ENCODE results near the gene NEK10.
"Not testable (repeated sequence)": the region's sequence is repeated elsewhere in the genome, so short reads cannot be mapped to it uniquely, and the experiment has no call there.

The NEK10 gene

DNA sequence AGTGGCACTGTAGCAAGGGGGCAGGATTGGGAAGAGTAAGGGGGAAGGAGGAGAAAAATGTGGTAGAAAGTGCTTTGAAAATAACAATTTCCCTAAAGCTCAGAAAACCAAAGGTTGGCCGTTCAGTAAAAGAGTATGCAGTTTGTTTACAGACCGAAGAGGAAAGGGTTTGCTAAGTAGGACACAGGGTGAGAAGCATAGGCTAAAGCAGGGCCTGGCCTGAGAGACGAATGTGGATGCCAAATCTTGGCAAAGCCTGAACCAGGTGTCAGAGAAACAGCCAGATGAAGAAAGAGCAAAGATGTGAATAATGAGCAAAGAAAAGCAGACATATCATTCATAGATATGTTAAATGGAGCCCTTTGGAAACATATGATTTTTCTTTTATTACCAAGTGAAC lies 17.1 kb downstream of the NEK10 start:
- no peak for DNase-seq (ENCODE audit: low read depth)

DNA sequence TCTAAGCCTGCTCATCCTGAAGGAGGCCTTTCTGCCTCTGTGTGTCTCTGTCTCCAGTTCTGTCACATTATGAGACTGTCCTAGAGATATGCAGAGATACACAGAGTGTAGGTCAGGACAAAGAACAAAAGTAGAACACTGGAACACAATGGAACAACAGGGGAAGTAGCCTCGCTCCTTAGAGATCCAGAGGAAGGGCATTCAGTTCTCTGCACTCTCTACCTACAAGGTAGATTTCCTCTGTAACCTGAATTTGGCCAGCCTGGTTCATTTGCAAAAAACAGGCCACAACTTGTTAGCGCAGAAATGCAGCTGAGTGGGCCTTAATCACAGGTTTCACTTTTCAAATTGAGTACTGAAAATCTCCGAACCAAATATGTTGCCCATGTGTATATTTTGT lies 19.4 kb downstream of the NEK10 start:
- DNase-seq (ENCODE audit: low read depth) = no peak

DNA sequence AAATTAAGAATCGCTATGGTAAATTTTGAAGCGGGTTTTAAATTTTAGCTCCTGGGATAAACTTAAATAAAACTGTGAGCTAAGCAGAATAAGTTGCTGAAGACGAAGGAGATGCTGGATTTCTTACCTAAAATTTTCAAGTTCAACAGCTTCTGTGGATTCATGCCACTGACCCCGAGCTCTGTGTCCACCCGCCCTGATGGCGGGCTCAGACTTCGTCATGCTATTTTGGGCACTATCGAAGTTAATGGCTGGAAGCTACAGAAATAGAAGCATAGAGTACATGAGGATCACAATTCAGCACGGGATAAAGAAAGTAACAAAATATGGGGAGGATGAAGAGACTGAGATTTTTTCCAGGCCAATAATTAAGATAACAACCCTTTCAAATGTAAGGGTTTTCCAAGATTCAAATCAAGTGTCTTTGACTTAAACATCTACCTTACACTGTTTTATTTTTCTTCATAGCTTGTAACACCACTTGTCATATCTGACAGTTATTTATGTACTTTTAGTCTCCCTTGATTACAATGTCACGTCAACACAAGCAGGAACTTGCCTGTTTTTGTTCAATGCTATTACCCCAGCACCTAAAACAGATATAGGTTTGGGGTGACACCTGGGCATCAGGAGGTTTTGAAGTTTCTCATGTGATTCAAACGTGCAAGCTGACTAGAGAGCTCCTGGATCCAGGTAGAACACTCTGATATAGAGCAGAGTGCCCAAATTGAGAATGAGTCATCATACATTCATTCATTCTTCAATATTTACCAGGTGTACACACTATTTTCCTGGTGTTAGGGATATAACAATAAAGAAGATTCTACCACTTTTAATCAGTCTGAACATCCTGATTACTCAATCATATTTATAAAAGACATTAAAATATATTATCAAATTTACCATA lies 23.0 kb downstream of the NEK10 start:
- no peak for DNase-seq (ENCODE audit: low read depth)

DNA sequence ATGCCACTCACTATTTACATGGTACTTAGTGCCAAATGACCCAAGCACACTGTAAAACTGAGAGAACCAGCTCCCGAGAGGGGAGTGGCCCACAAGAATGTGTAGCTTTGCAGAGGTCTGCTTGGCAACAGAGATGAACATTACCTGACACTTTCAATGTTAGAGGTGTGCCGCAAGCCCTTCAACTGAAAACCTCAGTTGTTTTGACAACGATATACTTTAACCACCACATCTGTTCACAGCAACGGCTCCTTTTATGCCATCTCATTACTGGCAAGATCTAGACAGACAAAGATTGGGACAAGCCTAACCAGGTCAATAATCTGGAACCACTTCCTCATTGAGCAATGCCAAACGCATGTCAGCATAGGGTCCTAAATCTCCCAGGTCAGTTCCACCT lies 23.7 kb downstream of the NEK10 start:
- no peak for DNase-seq (ENCODE audit: low read depth)

DNA sequence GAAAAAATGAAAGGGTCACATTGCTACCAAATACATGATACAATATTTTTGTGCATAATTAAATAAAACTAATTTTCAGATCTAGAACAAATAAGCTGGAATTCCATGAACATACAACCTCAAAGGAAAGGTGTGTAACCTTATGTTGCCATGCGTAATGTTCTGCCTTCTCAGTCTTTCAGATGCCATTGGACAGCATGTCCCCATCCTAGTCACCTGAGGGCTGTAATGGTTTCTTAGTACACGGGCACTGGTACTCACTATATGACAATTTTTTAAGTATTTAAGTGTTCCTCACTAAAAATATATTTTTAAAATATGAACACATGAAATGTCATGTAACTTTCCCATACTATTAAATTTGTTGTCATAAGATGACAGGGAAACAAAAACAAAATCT lies 24.1 kb downstream of the NEK10 start:
- DNase-seq (ENCODE audit: low read depth) = no peak

DNA sequence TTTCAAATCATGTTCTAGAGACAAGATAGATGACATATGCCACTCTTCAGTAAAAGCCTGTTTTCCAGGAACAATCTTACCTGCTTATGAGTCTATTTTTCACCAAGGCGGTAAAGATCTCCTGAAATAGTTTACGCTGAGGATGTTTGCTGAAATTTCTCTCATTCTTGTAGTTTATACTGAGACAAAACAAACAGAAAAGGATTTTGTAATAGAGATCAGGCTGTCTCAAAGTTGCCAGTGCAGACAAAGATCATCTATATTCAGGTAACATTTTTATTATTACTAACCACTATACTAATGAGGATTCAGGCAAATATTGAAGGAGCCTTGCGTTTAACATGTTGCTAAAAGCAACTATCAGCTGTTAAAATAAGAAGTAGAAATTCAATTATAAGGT lies 25.0 kb downstream of the NEK10 start:
- no peak for DNase-seq (ENCODE audit: low read depth)

DNA sequence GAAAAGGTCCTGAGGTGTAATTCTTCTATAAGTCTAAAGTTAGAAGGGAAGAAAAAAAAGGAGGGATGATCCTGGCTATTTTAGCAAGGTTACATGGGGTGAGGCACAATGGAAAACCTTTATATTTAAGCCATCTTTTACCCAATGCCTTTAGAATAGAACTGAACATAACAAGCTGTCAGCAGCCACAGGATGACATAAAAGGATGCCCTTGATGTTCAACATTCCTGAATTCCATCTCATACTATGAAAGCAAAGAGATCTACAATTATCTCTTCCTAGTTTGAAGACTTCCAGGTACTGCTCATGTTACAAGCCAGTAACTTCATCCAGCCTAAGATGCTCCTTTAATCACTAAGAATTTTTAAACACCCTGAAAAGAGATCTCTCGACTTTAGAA lies 26.9 kb downstream of the NEK10 start:
- DNase-seq (ENCODE audit: low read depth) = peak; percentile 11

DNA sequence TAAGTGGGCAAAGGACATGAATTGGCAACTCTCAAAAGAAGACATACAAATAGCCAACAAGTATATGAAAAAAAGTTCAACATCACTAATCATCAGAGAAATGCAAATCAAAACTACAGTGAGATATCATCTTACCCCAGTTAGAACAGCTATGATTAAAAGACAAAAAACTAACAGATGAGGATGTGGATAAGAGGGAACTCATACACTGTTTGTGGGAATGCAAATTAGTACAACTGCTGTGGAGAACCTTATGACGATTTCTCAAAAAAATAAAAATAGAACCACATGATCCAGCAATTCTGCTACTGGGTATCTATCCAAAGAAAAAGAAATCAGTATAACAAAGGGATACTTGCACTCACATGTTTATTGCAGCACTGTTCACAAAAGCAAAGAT lies 28.6 kb downstream of the NEK10 start:
- no peak for DNase-seq (ENCODE audit: low read depth)

DNA sequence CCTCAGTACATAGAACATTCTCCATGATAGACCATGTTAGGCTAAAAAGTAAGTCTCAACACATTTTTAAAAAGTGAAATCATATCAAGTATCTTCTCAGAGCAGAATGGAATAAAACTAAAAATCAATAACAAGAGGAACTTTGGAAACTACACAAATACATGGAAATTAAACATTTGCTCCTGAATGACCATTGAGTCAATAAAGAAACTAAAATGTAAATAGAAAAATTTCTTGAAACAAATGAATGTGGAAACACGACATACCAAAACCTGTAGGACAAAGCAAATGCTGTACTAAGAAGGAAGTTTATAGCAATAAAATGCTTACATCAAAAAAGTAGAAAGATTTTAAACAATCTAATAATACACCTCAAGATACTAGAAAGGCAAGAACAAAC lies 33.6 kb downstream of the NEK10 start:
- no peak for DNase-seq (ENCODE audit: low read depth)

DNA sequence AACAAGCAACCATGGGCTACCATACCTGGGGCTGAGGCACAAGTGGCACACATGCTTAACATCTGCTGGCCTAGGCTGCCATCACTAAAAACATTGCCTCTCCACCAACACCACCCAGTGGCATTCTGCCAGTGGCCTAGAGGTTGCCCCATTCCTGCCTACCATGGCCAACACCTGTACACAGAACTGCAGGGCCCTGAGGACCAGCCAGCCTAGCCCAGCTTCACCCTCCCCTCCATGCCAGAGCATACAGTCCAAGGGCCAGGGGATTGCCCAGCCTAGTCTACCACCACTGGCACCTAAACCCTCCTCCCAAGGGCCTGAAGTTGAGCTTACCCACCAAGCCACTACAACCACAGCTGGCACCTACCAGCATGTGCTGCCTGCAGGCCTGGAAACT lies 35.3 kb downstream of the NEK10 start:
- DNase-seq (ENCODE audit: low read depth) = no peak

DNA sequence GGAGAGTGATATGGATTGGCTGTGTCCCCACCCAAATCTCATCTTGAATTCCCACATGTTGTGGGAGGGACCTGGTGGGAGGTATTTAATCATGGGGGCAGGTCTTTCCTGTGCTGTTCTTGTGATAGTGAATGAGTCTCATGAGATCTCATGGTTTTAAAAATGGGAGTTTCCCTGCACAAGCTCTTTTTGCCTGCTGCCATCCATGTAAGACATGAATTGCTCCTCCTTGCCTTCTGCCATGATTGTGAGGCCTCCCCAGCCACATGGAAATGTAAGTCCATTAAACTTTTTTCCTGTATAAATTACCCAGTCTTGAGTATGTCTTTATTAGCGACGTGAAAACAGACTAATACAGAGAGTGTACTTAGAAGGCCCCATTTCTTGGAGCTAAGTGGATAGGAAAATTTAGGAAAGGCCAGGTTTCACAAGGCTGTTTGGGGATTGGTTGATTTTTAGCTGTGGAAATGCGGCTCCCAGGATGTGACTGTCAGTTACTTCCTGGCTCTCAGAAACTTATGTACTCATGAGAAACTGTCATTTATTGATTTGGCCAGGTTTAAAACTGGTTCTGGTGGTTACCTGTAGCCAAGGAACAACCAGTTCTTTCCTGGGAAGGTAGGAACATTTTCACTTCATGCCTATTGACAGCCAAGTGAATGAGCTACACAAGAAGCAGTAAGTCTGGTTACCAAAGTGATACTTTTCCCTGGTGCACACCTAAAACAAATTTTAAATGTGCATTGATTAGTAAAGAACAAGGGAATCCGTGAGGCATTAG lies 40.0 kb downstream of the NEK10 start:
- not testable (repeated sequence) for DNase-seq (ENCODE audit: low read depth)

DNA sequence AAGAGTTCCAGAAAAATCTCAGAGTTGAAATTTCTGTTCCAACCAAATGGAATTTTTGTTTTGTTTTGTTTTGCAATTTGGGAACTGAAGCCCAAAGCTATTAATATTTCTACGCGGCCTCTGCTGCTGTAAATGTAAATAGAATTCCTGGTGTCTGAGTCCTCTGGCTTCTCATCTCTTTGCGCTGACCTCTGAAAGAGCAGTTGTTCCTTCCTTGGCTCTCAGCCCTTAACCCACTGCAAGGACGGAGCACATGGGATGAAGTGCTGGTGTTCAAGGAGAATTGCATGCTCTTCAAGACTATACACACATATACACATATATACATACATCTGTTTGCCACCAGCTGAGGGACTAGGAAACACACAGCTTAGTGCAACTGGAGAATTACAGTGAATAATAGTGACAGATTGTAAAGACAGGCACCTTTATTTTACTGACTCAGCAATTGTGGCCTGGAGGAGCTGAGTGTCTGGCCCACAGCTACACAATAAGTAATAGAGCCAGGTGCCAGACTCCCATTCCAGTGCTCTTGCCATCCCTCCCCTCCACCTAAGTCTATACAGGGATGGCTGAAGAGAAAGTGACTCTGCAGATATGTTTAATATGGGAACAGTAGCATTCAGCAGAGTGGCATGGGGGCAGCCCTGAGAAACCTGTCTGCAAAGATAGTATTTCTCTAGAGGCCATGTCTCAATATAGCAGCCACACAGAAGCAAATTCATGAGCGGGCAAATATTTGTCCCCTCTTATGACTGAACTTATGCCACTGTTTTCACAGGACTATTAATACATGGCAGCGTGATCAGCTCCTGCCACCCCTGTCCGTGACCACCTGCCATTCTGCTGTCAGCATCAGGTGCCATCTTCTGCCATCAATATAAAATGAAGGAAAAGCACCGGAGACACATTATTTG lies 42.3 kb downstream of the NEK10 start:
- peak; percentile 91 for DNase-seq (ENCODE audit: low read depth)

DNA sequence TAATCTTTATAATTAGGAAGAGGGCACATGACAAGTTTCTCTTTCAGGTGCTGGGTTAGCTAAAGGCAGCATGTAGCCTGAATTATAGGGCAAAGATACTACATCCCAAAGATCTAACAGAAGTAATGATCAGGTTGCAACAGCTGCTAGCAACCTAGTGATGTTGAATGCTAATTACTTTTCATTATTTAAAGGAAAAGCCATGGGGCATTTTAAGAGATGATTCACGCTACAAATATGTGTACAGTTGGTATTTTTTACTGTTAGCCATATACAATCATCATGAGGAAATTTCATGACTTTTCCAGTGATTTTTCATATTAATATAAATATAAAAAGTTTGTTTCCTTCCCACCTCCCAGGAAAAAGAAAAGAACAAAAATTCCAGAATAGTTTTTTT lies 43.0 kb downstream of the NEK10 start:
- peak; percentile 27 for DNase-seq (ENCODE audit: low read depth)

DNA sequence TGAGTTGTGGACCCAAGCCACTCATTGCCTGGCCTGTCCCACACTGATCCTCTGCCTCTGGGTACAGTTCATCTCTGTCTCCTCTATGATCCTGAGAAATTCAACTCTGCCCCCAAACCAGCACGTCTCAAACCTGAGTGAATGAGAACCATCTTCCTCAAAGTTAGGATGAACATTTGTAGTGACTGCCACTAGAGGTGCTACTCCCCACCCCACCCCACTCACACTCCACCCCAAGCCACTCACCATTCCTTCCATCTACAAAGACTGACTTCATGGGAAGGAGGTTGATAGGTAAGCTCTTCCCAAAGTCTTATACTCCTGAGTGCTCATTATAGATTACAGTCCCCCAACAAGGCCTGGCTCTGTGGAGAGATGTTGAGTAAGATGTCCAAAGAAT lies 43.8 kb downstream of the NEK10 start:
- no peak for DNase-seq (ENCODE audit: low read depth)

DNA sequence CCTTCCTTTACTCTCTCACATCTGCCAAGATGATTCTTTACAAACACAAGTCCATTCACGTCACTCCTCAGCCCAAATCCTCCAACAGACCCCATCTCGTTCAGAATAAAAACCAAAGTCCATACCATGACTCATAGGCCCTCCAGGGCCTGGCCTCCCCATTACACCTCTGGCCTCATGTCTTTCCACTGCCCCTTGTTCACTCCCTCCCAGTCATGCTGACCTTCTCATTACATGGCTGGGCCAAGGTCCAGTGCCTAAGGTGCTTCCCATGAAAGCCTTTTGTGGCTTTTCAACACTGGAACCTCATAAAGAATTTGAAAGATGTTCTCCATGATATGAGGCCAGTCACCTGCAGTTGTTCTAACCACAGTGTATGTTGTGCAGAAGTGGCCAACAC lies 44.5 kb downstream of the NEK10 start:
- no peak for DNase-seq (ENCODE audit: low read depth)

DNA sequence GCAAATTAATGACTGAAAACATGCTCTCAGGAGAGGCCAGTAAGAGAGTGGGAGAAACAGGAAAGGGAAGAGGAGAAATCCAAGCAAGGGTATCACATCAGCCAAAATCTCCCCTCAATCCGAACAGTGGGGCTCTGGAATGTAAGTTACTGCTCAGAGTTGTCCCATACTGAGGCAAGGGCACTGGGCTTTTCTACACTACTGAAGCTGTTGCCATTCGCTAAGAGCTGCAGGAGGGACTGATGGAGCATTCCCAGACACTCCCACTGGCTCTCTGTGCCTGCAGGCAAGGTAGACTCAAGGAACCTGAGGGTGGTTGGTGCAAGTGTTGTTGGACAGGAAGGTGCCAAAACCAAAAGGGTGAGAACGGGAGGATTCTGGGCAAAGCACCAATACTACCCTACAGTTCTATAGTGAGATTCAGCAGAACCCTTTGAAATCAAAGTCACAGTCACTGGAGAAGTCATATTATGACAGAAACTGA lies 46.1 kb downstream of the NEK10 start:
- no peak for DNase-seq (ENCODE audit: low read depth)

DNA sequence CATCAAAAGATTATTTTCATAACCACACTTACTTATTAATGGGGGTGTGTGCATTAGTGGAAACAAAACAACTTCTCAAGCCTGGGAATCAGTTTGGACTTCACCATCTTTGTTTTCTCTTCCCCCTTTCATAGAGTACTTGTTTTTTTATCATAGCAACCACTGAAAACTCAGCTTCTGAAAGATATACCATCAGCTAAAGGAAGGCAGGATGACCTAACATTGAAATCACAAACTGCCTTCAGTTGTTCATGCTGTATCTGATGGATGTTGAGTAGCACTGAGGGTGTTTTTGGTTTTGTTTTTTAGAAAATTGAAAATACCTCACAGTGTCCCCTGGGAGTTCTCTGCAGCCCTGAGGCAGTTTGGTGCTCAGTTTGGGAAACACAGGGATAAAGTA lies 46.5 kb downstream of the NEK10 start:
- DNase-seq (ENCODE audit: low read depth) = no peak

DNA sequence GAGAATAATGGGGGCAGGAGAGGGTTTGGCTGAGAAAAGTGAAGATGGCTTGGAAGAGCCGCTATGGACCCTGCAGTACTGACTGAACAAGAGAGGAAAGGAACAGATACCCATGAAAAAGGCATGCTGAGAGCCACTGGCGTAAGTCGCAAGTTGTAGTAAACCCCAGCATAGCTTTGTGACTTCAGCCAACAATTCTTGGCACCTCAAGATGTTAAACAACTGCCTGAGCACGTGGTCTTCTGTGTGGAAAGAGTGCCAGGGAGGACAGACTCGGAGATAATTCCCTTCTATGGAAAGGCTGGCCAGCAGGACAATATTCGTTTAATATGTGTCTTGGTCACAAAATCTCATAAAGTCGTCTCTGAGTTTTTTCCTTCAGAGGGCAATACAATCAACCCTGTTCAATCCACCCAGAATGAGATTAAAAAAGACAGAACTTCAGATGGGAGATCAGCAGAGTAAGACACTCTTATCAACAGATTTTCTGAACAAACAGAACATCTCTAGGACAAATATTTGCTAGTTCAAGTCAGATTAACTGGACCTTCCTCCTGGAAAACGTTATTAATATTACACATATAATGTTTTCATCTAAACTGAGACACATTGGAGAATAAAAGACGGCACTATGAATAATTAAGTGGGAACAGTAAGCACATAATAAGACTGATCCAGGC lies 49.2 kb downstream of the NEK10 start:
- DNase-seq (ENCODE audit: low read depth) = no peak

DNA sequence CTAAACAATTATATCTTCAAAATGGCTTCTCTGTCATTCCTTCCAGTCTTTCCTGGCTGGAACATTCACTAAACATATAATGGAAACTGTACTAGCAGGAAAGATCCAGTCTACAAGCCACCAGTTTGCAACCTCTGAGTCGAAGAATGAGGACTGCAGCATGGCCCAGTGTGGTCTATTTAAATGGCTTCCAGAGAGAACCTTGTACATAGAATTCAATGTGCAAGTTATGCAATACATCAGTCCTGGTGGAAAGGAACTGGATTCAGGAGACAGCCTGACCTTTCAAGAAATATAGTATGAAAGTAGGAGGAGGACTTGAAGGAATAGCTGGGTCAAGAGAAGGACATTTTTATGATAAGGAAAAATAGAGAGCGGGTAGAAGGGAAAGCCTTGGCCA lies 49.9 kb downstream of the NEK10 start:
- DNase-seq (ENCODE audit: low read depth) = no peak

DNA sequence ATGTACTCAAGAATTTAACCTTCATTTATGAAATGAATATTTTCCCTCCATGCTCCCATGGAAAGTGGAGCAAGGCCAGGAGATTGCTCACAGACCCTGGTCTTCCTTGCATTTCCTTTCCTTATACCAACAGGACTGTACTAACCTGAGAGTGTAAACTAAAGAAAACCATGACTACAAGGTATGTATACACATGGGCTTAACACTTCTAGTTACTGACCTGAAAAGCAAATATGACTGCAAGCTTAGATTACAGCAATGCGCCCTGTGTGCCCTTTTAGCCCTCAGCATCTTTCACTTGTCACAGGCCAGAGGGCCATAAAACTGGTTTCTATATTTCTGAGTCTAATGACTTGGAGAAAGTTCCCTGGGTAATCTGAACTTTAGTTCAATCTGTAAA lies 52.1 kb downstream of the NEK10 start:
- no peak for DNase-seq (ENCODE audit: low read depth)

DNA sequence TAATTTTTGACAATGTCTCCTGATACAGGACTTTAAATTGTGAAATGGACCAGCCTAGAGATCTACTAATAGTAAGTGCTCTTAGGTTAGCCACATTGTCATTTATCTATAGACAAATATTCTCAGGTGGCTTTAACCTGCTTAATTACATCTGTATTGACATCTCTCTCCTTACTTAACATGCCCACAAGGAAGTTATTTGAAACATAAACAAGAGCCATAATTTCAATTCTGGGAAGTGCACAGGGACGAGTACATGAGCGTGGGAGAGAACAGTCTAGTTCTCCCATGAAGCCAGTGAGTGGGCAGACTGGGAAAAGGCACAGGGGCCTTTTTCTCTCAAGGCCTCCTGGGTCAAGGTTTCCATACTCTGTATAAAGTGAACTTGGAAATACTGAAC lies 54.2 kb downstream of the NEK10 start:
- DNase-seq (ENCODE audit: low read depth) = no peak

All from amniotic epithelial cell (primary cell).